Measurements from ENCODE around the gene GABBR1.
"Not testable (repeated sequence)": the region's sequence is repeated elsewhere in the genome, so short reads cannot be mapped to it uniquely, and the experiment has no call there.

GABBR1 gene

GRCh38 chr6:29632789-29633533, at the start of gene GABBR1:
GABBR1 (minus strand) TSS chr6:29633183; CDS start chr6:29632385, 798 bp downstream.
- in situ Hi-C loops (cut with MboI; ENCODE audit: low sequenced_read_pairs), result no loop called here
- Histone ChIP-seq H3K4me3 (peak within 1 kb of the TSS; percentile 67), H3K4me1 (peaks cover 14% of the 10 kb centered on the region), H3K9me3 (no peaks in the 10 kb centered on the region), H3K27me3 (ENCODE audit: low read depth) (no peaks in the 10 kb centered on the region), H3K36me3 (replicated peaks) (no peaks in the 10 kb centered on the region)
- peak; percentile 92 to 95 for DNase-seq (ENCODE audit: low spot score in 2 of 2)

- no peaks in the 10 kb centered on the region for H3K4me1 ChIP-seq
- H3K36me3 ChIP-seq (replicated peaks), result no peaks in the 10 kb centered on the region
- no peak for DNase-seq (ENCODE audit: low spot score in 2 of 2)
- in situ Hi-C loops (cut with MboI; ENCODE audit: low sequenced_read_pairs), result no loop called here
- no peak overlapping the region for H3K4me3 ChIP-seq
- H3K9me3 ChIP-seq, result no peaks in the 10 kb centered on the region
- H3K27me3 ChIP-seq (ENCODE audit: low read depth), result no peaks in the 10 kb centered on the region
Observed at GRCh38 chr6:29681811-29682210, 48.8 kb upstream of the GABBR1 start.

GRCh38 chr6:29680904-29681303, 47.9 kb upstream of the GABBR1 start, which contains the start of gene ZFP57:
ZFP57 (minus strand) TSS chr6:29681152; CDS start chr6:29677003, 4,149 bp downstream.
- in situ Hi-C loops (cut with MboI; ENCODE audit: low sequenced_read_pairs), result no loop called here
- H3K27me3 ChIP-seq (ENCODE audit: low read depth), result no peaks in the 10 kb centered on the region
- no peaks in the 10 kb centered on the region for H3K36me3 ChIP-seq (replicated peaks)
- no peak within 1 kb of the TSS for H3K4me3 ChIP-seq
- no peaks in the 10 kb centered on the region for H3K4me1 ChIP-seq
- H3K9me3 ChIP-seq, result no peaks in the 10 kb centered on the region
- no peak for DNase-seq (ENCODE audit: low spot score in 2 of 2)

DNA sequence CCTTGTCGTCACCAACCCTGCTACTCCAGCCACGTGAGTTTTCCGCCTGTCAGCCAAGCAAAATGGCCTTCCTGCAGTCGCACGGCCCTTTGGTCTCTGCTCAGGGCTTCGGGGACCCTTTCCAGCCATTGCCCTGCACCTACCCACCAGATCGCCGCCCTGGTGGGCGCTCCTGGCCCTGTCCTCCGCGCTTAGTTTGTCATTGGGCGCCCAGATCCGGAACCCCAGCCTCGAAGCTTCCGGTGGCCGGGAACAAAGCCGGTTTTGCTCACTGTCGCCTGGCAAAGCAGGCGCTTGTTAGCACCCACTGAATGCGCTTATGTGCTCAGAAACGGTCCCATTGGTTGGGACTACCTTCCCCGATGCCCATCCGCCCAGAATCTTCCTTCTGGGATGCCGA, 47.4 kb upstream of the GABBR1 start:
- no peaks in the 10 kb centered on the region for H3K4me1 ChIP-seq
- H3K4me3 ChIP-seq, result no peak overlapping the region
- H3K36me3 ChIP-seq (replicated peaks), result no peaks in the 10 kb centered on the region
- DNase-seq (ENCODE audit: low spot score in 2 of 2), result no peak
- no peaks in the 10 kb centered on the region for H3K9me3 ChIP-seq
- in situ Hi-C loops (cut with MboI; ENCODE audit: low sequenced_read_pairs), result no loop called here
- no peaks in the 10 kb centered on the region for H3K27me3 ChIP-seq (ENCODE audit: low read depth)

DNA sequence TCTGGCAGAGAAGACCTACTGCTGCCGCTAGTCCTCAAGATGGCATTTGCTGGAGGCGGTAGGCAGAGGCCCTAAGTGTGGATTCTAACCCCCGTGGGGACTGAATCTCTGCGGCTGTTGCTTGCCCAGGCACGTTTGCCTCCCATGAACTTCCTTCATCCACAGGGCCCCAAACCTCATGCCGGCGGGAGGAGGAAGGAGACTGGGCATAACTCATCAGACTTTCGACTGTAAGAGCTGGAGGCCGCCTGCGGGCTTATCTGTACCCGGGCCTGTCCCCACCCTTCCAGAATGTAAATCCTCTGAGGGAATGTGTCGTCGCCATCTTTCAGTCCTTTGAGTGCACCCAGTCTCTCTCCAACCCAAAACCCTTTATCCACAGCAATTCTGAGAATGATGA, 47.0 kb upstream of the GABBR1 start:
- no peak overlapping the region for H3K4me3 ChIP-seq
- H3K27me3 ChIP-seq (ENCODE audit: low read depth), result no peaks in the 10 kb centered on the region
- in situ Hi-C loops (cut with MboI; ENCODE audit: low sequenced_read_pairs), result no loop called here
- H3K36me3 ChIP-seq (replicated peaks), result no peaks in the 10 kb centered on the region
- no peak for DNase-seq (ENCODE audit: low spot score in 2 of 2)
- no peaks in the 10 kb centered on the region for H3K9me3 ChIP-seq
- H3K4me1 ChIP-seq, result no peaks in the 10 kb centered on the region

DNA sequence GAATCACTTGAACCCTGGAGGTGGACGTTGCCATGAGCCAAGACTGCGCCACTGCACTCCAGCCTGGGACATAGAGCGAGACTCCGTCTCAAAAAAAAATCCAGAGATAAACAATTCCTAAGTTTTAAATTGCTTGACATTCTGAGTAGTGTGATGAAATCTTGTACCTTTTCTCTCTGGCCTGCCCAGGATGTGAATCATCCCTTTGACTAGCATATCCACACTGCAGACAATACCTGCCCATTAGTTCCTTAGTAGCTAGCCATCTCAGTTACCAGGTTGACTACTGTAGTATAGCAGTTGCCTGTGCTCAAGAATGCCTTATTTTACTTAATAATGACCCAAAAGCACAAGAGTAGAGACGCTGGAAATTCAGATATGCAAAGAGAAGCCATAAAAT, 45.1 kb upstream of the GABBR1 start:
- in situ Hi-C loops (cut with MboI; ENCODE audit: low sequenced_read_pairs), result no loop called here
- H3K36me3 ChIP-seq (replicated peaks), result no peaks in the 10 kb centered on the region
- no peak for DNase-seq (ENCODE audit: low spot score in 2 of 2)
- H3K27me3 ChIP-seq (ENCODE audit: low read depth), result no peaks in the 10 kb centered on the region
- no peaks in the 10 kb centered on the region for H3K4me1 ChIP-seq
- no peaks in the 10 kb centered on the region for H3K9me3 ChIP-seq
- H3K4me3 ChIP-seq, result no peak overlapping the region

- no peaks in the 10 kb centered on the region for H3K36me3 ChIP-seq (replicated peaks)
- in situ Hi-C loops (cut with MboI; ENCODE audit: low sequenced_read_pairs), result no loop called here
- no peak for DNase-seq (ENCODE audit: low spot score in 2 of 2)
Observed at GRCh38 chr6:29676981-29677601, 44.1 kb upstream of the GABBR1 start.

GRCh38 chr6:29675561-29675960, 42.6 kb upstream of the GABBR1 start:
- Histone ChIP-seq H3K27me3 (ENCODE audit: low read depth) (no peaks in the 10 kb centered on the region), H3K4me3 (no peak overlapping the region), H3K9me3 (no peaks in the 10 kb centered on the region), H3K36me3 (replicated peaks) (no peaks in the 10 kb centered on the region), H3K4me1 (no peaks in the 10 kb centered on the region)
- no peak for DNase-seq (ENCODE audit: low spot score in 2 of 2)
- in situ Hi-C loops (cut with MboI; ENCODE audit: low sequenced_read_pairs), result no loop called here

More at GRCh38 chr6:29676981-29677601, 44.1 kb upstream of the GABBR1 start:
- Histone ChIP-seq H3K4me3 (no peak overlapping the region), H3K4me1 (no peaks in the 10 kb centered on the region), H3K9me3 (no peaks in the 10 kb centered on the region), H3K27me3 (ENCODE audit: low read depth) (no peaks in the 10 kb centered on the region)

DNA sequence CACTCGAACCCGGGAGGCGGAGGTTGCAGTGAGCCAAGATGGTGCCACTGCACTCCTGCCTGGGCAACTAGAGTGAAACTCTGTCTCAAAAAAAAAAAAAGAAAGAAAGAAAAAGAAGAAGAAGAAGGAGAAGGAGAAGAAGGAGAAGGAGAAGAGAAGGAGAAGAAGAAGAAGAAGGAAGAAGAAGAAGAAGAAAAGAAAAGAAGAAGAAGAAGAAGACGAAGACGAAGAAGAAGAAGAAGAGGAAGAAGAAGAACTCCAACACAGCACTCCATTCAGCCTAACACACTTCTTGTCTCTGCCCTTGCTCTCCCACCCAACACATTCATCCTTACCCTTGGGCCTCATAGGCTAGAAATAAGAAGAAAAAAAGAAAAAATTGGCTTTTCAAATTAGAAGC, 41.0 kb upstream of the GABBR1 start:
- Histone ChIP-seq H3K4me3 (no peak overlapping the region), H3K9me3 (no peaks in the 10 kb centered on the region), H3K36me3 (replicated peaks) (no peaks in the 10 kb centered on the region), H3K27me3 (ENCODE audit: low read depth) (no peaks in the 10 kb centered on the region), H3K4me1 (no peaks in the 10 kb centered on the region)
- no peak for DNase-seq (ENCODE audit: low spot score in 2 of 2)
- in situ Hi-C loops (cut with MboI; ENCODE audit: low sequenced_read_pairs), result no loop called here

DNA sequence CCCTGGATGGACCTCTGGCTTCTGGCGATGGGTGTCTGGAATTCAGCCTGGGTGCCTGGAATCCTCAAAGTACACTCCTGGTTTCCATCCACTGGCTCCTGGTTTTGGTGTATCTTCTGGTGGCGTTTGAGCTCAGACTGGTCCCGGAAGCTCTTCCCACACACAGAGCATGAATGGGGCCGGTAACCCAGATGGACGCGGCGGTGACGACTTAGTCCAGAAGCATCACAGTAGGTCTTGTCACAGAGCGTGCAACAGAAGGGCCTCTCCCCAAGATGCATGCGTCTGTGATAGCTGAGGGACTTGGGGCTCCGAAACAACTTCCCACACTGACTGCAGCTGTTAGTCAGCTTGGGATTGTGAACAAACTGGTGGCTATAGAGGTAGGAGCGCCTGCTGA, 40.2 kb upstream of the GABBR1 start:
- H3K4me1 ChIP-seq, result no peaks in the 10 kb centered on the region
- no peak for DNase-seq (ENCODE audit: low spot score in 2 of 2)
- no peaks in the 10 kb centered on the region for H3K27me3 ChIP-seq (ENCODE audit: low read depth)
- in situ Hi-C loops (cut with MboI; ENCODE audit: low sequenced_read_pairs), result no loop called here
- no peaks in the 10 kb centered on the region for H3K36me3 ChIP-seq (replicated peaks)
- H3K9me3 ChIP-seq, result no peaks in the 10 kb centered on the region
- H3K4me3 ChIP-seq, result no peak overlapping the region

GRCh38 chr6:29672116-29672515, 39.1 kb upstream of the GABBR1 start:
- DNase-seq (ENCODE audit: low spot score in 2 of 2); in situ Hi-C loops (cut with MboI; ENCODE audit: low sequenced_read_pairs); H3K4me3 ChIP-seq; H3K27me3 ChIP-seq (ENCODE audit: low read depth); H3K36me3 ChIP-seq (replicated peaks); H3K9me3 ChIP-seq: not testable (repeated sequence)
- peaks cover 10% of the 10 kb centered on the region for H3K4me1 ChIP-seq

- no peaks in the 10 kb centered on the region for H3K27me3 ChIP-seq (ENCODE audit: low read depth)
Observed at GRCh38 chr6:29671026-29671425, 38.0 kb upstream of the GABBR1 start.

DNA sequence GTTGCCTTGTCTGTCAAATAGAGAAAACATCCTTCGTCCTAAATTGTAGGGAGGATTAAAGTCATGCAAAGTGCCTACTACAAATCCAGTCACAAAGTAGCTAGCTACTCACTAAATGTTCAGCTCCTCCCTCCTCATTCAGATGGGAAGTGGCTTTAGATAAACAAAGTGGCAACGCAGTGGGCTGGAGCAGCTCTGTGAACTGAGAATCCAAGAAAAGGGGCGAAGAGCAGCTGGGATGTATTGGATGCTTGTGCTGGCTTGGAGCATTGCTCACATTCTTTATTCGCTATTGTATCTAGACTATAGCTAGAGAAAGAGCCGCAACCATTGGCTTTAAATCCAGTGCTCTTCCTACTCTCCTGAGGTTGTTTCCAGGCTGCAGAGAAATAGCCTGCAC, 34.2 kb upstream of the GABBR1 start:
- no peak overlapping the region for H3K4me3 ChIP-seq
- peaks cover 28% of the 10 kb centered on the region for H3K4me1 ChIP-seq
- no peaks in the 10 kb centered on the region for H3K36me3 ChIP-seq (replicated peaks)
- peak; percentile 55 to 59 for DNase-seq (ENCODE audit: low spot score in 2 of 2)
- no peaks in the 10 kb centered on the region for H3K27me3 ChIP-seq (ENCODE audit: low read depth)
- in situ Hi-C loops (cut with MboI; ENCODE audit: low sequenced_read_pairs), result no loop called here
- H3K9me3 ChIP-seq, result no peaks in the 10 kb centered on the region

More at GRCh38 chr6:29671026-29671425, 38.0 kb upstream of the GABBR1 start:
- DNase-seq (ENCODE audit: low spot score in 2 of 2), result no peak
- no peak overlapping the region for H3K4me3 ChIP-seq
- no peaks in the 10 kb centered on the region for H3K36me3 ChIP-seq (replicated peaks)
- peaks cover 21% of the 10 kb centered on the region for H3K4me1 ChIP-seq
- H3K9me3 ChIP-seq, result no peaks in the 10 kb centered on the region
- in situ Hi-C loops (cut with MboI; ENCODE audit: low sequenced_read_pairs), result no loop called here

DNA sequence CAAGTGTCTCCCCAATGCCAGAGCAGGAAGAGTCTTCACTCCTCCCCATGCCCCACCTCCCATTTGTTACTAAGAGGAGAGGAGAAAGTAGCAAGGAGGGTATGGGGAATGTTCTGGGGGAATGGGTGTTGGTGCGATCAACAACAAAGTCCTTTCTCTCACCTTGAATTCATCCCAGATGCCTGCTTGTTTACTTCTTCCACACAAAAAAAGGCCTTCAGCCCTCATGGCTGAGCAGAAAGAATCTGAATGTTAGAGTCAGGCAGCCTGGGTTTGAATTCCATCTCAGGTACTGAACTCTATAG, 33.8 kb upstream of the GABBR1 start:
- peaks cover 28% of the 10 kb centered on the region for H3K4me1 ChIP-seq
- H3K36me3 ChIP-seq (replicated peaks), result no peaks in the 10 kb centered on the region
- no peak for DNase-seq (ENCODE audit: low spot score in 2 of 2)
- no peak overlapping the region for H3K4me3 ChIP-seq
- no peaks in the 10 kb centered on the region for H3K27me3 ChIP-seq (ENCODE audit: low read depth)
- H3K9me3 ChIP-seq, result no peaks in the 10 kb centered on the region
- in situ Hi-C loops (cut with MboI; ENCODE audit: low sequenced_read_pairs), result no loop called here
